ENCODE results near the gene CLTRN.

CLTRN gene

GRCh38 chrX:15646543-15646942, 18.1 kb downstream of the CLTRN start:
- no peak for FAIRE-seq

- no peak for FAIRE-seq
These were observed 18.6 kb downstream of the CLTRN start for GRCh38 chrX:15646031-15646430.

GRCh38 chrX:15645266-15645665, 19.3 kb downstream of the CLTRN start:
- FAIRE-seq: no peak

GRCh38 chrX:15644560-15644872, 20.1 kb downstream of the CLTRN start:
- FAIRE-seq: no peak

GRCh38 chrX:15643786-15644559, 20.6 kb downstream of the CLTRN start:
- no peak for FAIRE-seq

DNA sequence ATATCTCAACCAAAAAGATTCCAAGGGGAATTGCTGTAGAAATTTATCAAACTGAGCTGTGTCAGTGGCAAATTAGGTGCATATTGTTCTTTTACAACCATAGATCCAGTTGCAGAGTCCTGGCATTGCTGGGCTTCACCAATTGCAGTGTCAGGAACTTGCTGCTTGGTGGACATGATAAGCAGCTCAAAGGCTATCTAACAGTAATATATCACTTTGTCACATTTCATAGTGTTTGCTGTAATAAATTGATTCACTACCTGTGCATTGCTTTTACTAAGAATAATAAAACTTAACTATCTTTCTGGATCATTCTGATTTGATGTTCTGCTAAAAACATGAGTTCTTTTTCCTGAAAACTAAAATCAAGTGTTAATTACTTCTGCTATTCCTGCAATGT, 33.0 kb downstream of the CLTRN start:
- no peak for FAIRE-seq

DNA sequence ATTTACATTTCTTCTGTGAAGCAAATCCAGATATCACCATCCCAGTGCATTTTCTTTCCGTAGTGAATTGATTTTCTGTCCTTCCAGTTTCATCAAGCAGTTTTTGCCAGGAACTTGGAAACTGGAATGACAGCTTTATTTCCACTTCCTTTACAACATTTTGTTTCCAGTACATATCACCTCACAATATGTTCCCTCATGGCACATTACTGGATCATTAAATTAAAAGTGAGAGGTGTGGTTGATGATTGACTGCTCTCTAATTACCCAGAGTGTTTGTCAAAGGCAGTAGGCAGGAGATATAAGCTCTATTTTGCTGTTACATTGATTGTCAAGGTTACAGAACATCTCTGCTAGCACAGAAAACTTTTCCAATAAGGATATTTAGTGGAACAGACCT, 41.6 kb downstream of the CLTRN start:
- no peak for FAIRE-seq

DNA sequence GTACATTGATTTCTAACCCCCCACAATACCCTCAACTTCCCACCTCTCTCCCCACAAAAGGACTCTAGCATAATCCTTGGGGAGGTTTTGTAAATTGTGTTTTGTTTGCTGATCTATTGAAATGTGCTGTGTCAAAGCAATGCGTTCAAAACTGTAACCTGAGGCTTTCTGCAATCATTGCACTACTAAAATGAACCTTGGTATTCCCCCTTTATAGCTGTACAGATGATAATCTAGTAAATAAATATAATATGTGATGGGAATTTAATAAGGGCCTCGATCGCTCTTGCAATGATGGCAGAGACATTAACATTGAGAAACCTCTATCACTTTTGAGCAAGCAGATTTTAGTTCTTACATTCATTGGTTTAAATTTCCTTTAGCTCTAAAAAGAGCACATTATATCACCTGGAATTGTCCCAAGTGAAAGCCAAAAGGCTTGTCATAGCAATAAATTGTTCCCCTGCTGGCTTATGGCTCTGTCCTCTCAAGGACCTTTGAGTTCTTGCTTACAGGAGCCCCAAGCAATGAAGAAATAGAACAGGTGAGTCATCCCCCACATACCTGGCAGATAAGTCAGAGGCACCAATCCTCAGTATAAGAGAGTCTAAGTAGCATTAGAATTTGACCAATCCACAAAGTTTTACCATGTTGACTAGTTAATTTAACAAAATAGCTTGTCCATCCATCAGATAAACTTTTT, 45.4 kb downstream of the CLTRN start:
- FAIRE-seq: no peak

DNA sequence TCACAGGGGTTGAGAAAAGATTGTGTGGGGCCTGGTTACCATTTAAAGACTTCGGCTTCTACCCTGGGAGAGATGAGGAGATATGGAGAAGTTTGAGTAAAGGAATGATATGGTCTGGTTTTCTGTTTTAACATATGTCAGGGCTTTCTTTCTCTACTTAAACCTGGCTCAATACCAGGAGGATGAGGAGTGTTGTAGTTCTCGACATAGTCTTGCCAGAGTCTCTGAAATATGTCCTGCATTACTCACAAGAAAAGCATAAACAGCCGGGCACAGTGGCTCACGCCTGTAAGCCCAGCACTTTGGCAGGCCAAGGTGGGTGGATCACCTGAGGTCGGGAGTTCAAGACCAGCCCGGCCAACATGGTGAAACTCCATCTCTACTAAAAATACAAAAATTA, 47.5 kb downstream of the CLTRN start:
- FAIRE-seq: no peak

GRCh38 chrX:15616531-15616930, 48.1 kb downstream of the CLTRN start:
- no peak for FAIRE-seq

DNA sequence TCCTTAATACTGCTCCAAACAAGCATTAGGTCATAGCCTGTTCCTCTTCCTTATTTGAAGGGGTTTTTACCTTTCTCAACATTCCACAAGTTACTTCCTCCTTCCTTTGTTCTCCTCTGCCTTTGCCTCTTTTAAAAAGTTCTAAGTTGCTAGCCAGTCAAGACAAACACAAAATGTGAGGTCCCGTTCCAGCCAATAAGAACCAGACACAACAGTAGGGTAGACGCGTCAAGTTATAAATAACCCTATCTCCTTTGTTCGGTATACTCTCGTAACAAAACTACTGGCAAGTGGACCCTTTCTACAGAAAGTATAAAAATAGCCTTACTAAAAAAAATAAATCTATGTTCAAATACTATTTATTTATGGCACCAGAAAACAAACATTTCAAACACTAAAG, 57.5 kb downstream of the CLTRN start:
- FAIRE-seq: no peak

GRCh38 chrX:15606136-15606535, 58.5 kb downstream of the CLTRN start:
- no peak for FAIRE-seq

GRCh38 chrX:15605226-15605625, 59.4 kb downstream of the CLTRN start:
- FAIRE-seq: no peak

DNA sequence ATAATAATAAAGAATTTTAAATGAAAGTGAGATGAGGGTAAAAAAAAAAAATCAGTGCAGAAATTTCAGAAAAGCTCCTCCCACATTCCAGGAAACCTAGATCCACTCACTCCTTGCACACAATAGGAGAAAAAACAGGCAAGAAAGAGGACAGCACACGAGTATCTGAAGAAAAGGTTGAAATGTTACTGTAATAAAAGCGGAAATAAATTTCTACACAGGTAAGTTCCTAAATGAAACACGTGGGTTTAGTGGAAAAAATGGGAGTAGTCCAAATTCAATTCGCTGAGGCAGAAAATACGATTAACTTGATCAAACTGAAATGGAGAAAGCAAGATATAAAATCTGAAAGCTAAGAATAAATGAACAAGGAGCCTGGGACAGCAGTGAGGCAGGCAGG, 61.8 kb downstream of the CLTRN start:
- FAIRE-seq: no peak

DNA sequence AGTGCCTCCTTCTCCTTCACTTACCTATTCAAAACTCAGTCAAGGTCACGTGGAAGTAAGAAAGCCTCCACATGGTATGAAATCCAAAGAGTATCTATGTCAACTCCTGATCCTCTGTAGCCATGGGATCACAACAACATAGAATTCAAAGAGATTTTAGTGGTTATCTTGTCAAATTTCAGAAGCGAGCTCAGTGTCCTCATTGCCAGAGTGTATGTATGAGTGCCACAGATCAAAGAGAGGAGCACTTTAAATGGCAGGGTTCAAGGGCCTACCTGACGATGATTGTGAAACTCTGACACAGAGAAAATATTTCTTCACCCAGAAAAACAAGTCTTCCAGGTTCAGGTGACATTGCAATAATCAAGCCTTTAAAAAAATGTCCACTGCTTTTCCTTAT, 62.7 kb downstream of the CLTRN start:
- no peak for FAIRE-seq

DNA sequence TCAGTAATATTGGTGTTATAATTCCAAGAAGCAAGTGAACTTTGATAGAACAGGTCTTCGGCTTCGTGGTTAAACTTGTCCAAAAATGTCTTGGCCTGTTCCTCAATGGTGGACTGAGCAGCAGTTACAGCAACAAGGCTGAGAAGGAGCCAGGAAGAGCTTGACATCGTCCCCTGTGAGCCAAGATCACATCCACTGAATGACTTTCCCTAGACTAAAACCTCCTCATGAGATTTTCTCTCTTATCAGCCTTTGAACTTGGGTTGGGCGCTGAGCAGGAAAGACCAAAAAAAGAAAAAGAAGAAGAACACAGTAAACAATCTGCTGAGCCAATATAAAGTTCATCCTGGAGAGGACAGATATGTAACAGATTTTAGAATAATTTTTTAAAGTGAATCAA, 63.9 kb downstream of the CLTRN start, which contains the start of gene ACE2:
Gene ACE2, minus strand, starts transcription at position 216 of the 400 bp plus-strand sequence. Its CDS starts 49 bp downstream, at position 167.
- FAIRE-seq: no peak

- no peak for FAIRE-seq
These were observed 64.6 kb downstream of the CLTRN start for GRCh38 chrX:15600049-15600448.

- no peak for FAIRE-seq
These were observed 65.1 kb downstream of the CLTRN start for GRCh38 chrX:15599461-15599860.

GRCh38 chrX:15598026-15598425, 66.6 kb downstream of the CLTRN start:
- FAIRE-seq: no peak

- no peak for FAIRE-seq
These were observed 70.2 kb downstream of the CLTRN start for GRCh38 chrX:15594371-15594770.

DNA sequence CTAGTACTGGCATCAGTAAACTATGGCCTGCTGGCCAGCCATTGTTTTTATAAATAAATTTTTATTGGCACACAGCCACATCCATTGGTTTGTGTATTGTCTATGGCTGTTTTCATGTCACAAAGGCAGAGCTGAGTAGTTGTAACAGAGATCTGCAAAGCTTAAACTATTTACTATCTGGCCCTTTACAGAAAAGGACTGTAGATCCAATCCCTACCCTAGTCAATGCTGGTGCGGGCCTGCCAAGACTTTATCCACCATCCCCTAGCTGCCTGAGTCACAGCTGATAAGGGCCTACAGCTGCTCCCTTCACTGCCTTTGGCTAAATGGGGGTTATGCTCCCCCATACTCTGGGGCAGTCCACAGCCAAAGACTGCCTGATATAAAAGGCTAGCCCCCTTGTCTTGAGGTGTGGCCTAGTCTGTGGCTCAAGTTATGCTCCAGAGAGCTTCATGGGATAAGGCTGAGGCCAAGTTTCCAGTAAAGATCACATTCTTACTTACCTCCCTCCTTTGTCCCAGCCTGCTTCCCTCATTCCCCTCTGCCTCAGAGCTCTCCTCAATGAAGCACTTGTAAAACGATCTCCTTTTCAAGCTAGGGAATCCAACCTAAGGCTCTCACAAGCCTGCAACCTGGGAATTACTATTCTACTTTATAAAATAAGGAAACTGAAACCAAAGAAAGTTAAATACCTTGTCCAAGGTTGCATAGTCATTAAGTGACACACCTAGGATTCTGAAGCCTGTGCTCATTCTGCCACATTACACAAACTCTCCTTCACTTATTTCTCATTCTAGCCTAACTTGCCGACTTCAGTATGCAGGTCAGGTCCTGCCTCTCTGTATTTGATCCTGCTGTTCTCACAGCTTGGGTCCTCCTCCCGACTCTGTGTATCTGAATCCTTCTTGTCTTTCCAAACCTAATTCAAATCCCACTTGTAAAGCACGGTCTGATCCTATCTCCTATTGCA, 84.5 kb downstream of the CLTRN start:
- no peak for FAIRE-seq

All from A204.1 (cell line).